Ureter (tissue), 1 donor: ENCODE measurements around the gene RAF1. TPM values are rescaled to one million over a fixed set of nuclear protein-coding genes. Genes with fewer than 3 reads are reported as not detected.
"Not testable (repeated sequence)": the region's sequence is repeated elsewhere in the genome, so short reads cannot be mapped to it uniquely, and the experiment has no call there.

Experiments used
- DNase-seq: peaks from one replicate; pipeline ENCODE4 v3.0.0-alpha.2; 2020; ENCODE audit warnings: low spot score
- total RNA-seq: library from RNA; stranded (reverse); gene quantifications from one replicate; pipeline ENCODE4 v1.2.4, GENCODE V29; 2023
- donor health status: DM: yes; HTN: yes; CAD: no.

The RAF1 gene
- total RNA-seq, 1 donor from 2014 or later: 95.5 TPM

GRCh38 chr3:12638105-12638504, 25.8 kb downstream of the RAF1 start:
- no peak for DNase-seq

DNA sequence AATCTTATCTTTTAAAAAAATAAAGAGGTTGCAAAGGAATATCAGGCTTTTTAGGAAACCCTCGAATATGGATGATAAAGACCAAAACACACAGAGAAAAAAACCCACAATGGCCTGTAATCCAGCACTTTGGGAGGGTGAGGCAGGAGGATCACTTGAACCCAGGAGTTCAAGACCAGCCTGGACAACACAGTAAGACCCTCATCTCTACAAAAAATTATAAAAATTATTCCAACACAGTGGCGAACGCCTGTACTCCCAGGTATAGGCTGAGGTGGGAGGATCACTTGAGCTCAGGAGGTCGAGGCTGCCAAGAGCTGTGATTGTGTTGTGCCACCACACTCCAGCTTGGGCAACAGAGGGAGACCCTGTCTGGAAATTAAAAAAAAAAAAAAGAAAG, 30.8 kb downstream of the RAF1 start:
- DNase-seq: no peak

GRCh38 chr3:12632523-12632922, 31.4 kb downstream of the RAF1 start:
- no peak for DNase-seq

GRCh38 chr3:12630843-12631242, 33.1 kb downstream of the RAF1 start:
- not testable (repeated sequence) for DNase-seq

DNA sequence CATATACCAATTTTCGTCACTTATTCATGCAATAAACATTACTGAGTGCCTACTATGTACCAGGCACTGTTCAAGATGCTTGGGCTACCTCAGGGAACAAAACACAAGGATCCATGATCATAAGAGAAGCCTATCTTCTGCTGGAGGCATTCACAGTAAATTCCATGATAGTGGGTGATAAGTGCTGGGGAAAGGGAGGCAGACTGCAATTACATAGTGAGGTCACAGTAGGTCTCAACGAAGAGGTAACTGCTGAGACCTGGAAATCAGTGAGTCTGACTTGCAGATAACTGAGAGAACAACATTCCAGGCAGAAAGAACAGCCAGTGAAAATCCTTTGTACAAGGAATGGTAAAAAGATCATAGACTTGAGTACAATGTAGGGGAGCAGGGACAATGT, 33.6 kb downstream of the RAF1 start:
- DNase-seq: no peak

DNA sequence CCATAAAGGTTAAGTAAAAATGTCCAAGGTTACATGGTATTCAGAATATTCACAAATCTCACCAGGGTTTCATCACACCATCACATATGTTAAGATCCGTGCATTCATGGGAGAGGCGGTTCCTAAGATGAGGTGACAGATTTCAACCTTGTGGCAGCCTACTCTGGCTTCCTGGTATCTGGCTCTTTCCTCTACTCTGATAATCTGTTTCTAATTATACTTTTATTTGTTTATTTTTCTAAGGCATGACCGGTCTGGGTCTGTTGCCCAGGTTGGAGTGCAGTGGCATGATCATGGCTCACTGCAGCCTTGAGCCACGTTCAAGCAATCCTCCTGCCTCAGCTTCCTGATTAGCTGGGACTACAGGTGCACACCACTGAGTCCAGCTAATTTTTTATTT, 34.4 kb downstream of the RAF1 start:
- DNase-seq: no peak

DNA sequence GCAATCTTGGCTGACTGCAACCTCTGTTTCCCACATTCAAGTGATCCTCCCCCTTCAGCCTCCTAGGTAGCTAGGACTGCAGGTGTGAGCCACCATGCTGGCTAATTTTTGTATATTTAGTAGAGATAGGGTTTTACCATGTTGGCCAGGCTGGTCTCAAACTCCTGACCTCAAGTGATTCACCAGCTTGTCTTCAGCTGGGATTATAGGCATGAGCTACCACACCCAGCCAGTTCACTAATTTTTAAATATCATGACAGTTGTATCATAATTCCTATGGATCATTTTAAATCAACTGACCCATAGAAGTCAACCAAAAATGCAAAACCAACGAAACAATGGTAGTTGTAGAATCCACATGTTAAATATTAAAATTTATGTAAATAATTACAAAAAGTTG, 35.1 kb downstream of the RAF1 start:
- DNase-seq: no peak

- DNase-seq: no peak
Measured at GRCh38 chr3:12627370-12627769, 36.5 kb downstream of the RAF1 start.

DNA sequence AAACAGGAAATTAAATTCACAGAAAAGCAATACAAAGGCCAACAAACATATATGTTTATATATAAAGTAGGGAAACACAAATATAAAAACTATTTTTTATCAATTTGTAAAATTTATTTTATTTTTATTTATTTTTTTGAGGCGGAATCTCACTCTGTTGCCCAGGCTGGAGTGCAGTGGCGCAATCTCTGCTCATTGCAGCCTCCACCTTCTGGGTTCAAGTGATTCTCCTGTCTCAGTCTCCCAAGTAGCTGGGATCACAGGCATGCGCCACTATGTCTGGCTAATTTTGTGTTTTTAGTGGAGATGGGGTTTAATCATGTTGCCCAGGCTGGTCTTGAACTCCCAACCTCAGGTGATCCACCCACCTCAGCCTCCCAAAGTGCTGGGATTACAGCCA, 39.0 kb downstream of the RAF1 start:
- not testable (repeated sequence) for DNase-seq

DNA sequence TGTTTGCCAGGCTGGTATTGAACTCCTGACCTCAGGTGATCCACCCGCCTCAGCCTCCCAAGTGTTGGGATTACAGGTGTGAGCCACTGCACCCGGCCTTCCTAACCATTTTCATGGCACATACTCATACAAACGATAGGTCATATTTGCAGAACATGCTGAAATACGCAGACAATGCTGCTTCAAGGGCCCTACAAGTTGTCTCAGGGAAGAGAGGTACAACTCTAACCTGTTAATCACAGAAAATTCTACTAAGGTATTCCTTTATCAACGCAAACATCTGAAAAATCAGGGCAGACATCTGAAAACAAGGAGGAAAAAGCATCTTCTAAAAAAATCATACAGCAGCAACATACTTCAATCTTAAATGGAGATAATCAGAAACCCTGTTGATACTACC, 39.9 kb downstream of the RAF1 start:
- no peak for DNase-seq

GRCh38 chr3:12622335-12622734, 41.6 kb downstream of the RAF1 start:
- no peak for DNase-seq

DNA sequence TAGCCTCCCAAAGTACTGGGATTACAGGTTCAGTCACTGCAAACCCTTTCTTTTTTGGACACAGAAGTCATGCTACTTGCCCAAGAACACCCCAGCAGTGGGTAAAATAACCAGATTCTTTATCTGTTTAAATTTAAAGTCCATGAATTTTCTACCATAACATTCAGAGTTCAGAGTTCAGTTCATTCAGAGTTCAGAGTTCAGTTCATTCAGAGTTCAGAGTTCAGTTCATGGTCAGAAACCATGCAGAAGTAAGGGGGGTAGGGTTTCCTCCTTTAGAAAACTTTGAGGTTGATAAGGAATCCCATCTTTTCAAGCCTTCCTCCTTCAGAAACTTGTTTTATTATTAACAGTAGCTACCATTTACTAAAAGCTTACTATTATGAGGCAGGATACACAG, 43.2 kb downstream of the RAF1 start:
- no peak for DNase-seq

- DNase-seq: no peak
Measured at GRCh38 chr3:12620305-12620704, 43.6 kb downstream of the RAF1 start.

- no peak for DNase-seq
Measured at GRCh38 chr3:12618426-12618825, 45.5 kb downstream of the RAF1 start.

DNA sequence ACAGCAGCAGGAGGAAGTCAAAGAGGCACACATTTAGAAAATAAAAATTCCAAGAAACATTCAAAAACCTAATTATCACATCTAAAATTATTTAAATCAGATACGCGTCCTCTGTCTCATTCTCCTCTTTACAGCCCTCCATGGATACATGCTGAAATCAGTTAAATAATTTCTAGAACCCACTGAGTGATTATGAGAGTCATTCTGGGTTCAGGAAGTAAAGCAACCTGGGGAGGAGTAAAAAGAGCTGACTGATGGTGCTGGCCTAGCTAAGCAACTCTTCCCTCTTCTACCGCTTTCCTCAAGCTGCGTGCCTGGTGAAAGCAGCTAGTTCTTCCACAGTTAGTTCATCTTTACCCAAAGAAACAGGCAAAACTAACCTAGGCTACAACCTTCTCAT, 48.7 kb downstream of the RAF1 start:
- DNase-seq: no peak

GRCh38 chr3:12613250-12613649, 50.7 kb downstream of the RAF1 start:
- DNase-seq: no peak

DNA sequence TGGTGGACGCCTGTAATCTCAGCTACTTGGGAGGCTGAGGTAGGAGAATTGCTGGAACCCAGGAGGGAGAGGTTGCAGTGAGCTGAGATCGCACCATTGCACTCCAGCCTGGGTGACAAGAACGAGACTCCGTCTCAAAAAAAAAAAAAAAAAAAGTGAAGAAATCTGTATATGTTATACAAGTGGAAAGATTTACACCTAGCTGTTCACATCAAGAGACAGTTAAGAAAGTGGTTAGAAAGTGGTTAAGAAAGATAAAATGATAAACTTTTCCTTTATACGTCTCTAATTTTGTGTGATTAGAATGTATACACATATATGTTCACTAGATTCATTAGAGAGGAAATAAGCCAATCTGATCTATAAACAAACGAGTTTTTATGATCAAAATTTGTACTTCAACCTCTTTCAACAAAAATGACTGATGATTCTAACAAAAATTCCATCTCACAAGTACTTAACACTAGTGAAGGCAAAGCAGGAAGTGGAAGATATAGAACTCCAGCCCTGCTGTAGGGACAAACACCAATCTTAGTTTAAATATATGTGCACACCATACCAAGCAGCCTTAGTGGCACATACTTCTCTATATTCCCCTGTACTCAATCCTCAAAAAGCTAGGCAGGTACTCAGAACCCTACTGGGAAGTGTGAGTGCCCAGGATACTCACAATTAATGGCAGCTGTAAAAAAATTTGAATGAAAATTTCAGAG, 51.2 kb downstream of the RAF1 start:
- no peak for DNase-seq

DNA sequence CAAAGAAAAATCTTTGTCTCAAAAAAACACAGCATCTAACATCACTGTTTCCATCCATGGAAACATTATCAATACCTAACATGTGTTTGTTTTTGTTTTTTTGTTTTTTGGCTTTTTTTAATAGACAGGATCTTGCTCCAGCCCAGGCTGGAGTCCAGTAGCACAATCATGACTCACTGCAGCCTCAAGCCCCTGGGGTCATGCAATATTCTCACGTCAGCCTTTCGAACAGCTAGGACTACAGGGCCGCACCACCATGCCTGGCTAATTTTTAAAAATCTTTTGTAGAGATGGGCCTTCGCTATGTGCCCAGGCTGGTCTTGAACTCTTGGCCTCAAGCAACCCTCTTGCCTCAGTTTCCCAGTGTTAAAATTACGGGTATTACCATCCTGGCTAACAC, 52.8 kb downstream of the RAF1 start:
- no peak for DNase-seq

DNA sequence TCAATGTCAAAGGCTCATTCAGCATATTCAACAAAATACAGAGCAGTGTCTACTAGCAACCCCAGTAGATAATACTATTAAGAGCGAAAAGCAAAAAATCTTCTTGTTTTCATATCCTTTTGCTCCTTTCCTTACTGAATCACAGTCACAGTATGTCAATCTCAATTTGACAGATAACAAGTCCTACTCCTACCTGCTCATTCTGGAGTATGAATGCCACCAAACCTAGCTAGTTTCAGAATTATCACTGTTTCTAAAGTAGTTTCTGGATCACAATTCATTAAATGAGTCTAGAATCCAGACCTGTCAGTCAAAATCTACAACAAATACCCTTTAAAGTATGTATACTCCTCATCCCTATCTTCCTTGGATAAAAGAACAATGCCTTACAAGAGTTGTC, 55.5 kb downstream of the RAF1 start:
- no peak for DNase-seq

GRCh38 chr3:12603969-12604368, 59.9 kb downstream of the RAF1 start:
- DNase-seq: no peak

- DNase-seq: no peak
Measured at GRCh38 chr3:12601072-12601471, 62.8 kb downstream of the RAF1 start.

- no peak for DNase-seq
Measured at GRCh38 chr3:12598890-12599289, 65.0 kb downstream of the RAF1 start.

- no peak for DNase-seq
Measured at GRCh38 chr3:12593473-12593872, 70.4 kb downstream of the RAF1 start.

GRCh38 chr3:12591997-12592715, 71.8 kb downstream of the RAF1 start:
- DNase-seq: no peak
